Stomach (tissue), 4 donors: ENCODE results near the gene MEAK7.

Experiments
- EP300 ChIP-seq: sonication (generic); formaldehyde crosslinking; IDR thresholded peaks from one replicate; pipeline ENCODE4 v1.6.1; 2017; ENCODE audit warnings: antibody characterized with exemption
- POLR2A ChIP-seq, 4 donors: fragments of 450-650 bp; IDR thresholded peaks; one replicate each; pipeline ENCODE4 v1.6.1; 2016; ENCODE audit warnings: antibody characterized with exemption in 4 of 4, control low read depth in 2 of 4, mild to moderate bottlenecking in 1 of 4, moderate library complexity in 1 of 4
- POLR2AphosphoS5 ChIP-seq, 3 donors: sonication (generic); formaldehyde crosslinking; IDR thresholded peaks; one replicate each; pipeline ENCODE4 v1.6.1; 2016; ENCODE audit warnings: antibody characterized with exemption in 3 of 3
- TF ChIP-seq, protein P1 (sequence below), 7 experiments: fragments of 450-650 bp in 4 of 7; fragments of 200-600 bp in 3 of 7; sonication (generic) in 3 of 7; IDR thresholded peaks; one replicate each; pipeline ENCODE4 v1.5.1; 2016 to 2019; ENCODE audit warnings: antibody characterized with exemption in 7 of 7, control low read depth in 2 of 7, mild to moderate bottlenecking in 1 of 7

DNA sequence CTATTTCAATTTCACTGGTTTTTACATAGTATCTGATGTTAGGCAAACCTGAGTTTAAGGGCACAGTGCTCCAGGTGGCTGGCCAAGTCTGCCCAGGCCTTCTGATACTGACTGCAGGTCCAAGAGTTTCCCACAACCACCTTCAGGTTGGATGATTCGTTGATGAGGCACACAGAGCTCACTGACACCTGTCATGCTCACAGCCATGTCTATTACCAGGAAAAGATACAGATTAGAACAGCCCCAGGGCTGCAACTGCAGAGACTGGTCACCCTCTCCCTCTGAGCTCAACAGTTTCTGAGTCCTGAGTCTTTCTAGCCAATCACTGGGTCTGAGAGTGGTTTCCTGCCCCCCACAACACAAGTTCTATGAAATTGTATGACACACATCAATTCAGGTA, 37.2 kb downstream of the MEAK7 start:
- no peak for TF ChIP-seq POLR2A (IDR thresholded peaks at IDR 0.05)
- TF ChIP-seq, protein P1, sequence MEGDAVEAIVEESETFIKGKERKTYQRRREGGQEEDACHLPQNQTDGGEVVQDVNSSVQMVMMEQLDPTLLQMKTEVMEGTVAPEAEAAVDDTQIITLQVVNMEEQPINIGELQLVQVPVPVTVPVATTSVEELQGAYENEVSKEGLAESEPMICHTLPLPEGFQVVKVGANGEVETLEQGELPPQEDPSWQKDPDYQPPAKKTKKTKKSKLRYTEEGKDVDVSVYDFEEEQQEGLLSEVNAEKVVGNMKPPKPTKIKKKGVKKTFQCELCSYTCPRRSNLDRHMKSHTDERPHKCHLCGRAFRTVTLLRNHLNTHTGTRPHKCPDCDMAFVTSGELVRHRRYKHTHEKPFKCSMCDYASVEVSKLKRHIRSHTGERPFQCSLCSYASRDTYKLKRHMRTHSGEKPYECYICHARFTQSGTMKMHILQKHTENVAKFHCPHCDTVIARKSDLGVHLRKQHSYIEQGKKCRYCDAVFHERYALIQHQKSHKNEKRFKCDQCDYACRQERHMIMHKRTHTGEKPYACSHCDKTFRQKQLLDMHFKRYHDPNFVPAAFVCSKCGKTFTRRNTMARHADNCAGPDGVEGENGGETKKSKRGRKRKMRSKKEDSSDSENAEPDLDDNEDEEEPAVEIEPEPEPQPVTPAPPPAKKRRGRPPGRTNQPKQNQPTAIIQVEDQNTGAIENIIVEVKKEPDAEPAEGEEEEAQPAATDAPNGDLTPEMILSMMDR (IDR thresholded peaks at IDR 0.05), result no peak
- TF ChIP-seq EP300, result no peak
- TF ChIP-seq POLR2AphosphoS5 (IDR thresholded peaks at IDR 0.05), result no peak
